ENCODE results near the gene CTNNA3. TPM values are rescaled to one million over a fixed set of nuclear protein-coding genes. Genes with fewer than 3 reads are reported as not detected.

The CTNNA3 gene
- total RNA-seq, 1 experiment from 2014 or later = not detected

GRCh38 chr10:66695046-66695445 lies 1000.9 kb downstream of the CTNNA3 start:
- H3K36me3 Mint-ChIP-seq (ENCODE audit: insufficient read depth, unreplicated experiment) = no peaks in the 10 kb centered on the region
- H3K9me3 Mint-ChIP-seq (ENCODE audit: low read depth, unreplicated experiment) = peaks cover 3% of the 10 kb centered on the region
- H3K4me1 Mint-ChIP-seq (ENCODE audit: low read depth, unreplicated experiment) = no peaks in the 10 kb centered on the region
- H3K27ac Mint-ChIP-seq (ENCODE audit: unreplicated experiment) = no peak overlapping the region
- CTCF ChIA-PET = no interaction called here
- no peak overlapping the region for H3K4me3 Mint-ChIP-seq (ENCODE audit: low read depth, unreplicated experiment)
- intact Hi-C loops (cut with micrococcal nuclease; ENCODE audit: unreplicated experiment) = no loop called here
- H3K27me3 Mint-ChIP-seq (ENCODE audit: unreplicated experiment) = no peaks in the 10 kb centered on the region
- no TSS peak for BruUV-seq (replicated peaks)
- no peak for DNase-seq
- no peak for TF ChIP-seq CTCF (IDR thresholded peaks at IDR 0.05; ENCODE audit: unreplicated experiment)

GRCh38 chr10:66684581-66684980 lies 1011.4 kb downstream of the CTNNA3 start:
- H3K4me1 Mint-ChIP-seq (ENCODE audit: low read depth, unreplicated experiment) = no peaks in the 10 kb centered on the region
- no peaks in the 10 kb centered on the region for H3K36me3 Mint-ChIP-seq (ENCODE audit: insufficient read depth, unreplicated experiment)
- H3K27ac Mint-ChIP-seq (ENCODE audit: unreplicated experiment) = no peak overlapping the region
- intact Hi-C loops (cut with micrococcal nuclease; ENCODE audit: unreplicated experiment) = no loop called here
- DNase-seq = no peak
- H3K4me3 Mint-ChIP-seq (ENCODE audit: low read depth, unreplicated experiment) = no peak overlapping the region
- CTCF ChIA-PET = no interaction called here
- no TSS peak for BruUV-seq (replicated peaks)
- H3K27me3 Mint-ChIP-seq (ENCODE audit: unreplicated experiment) = no peaks in the 10 kb centered on the region
- no peak for TF ChIP-seq CTCF (IDR thresholded peaks at IDR 0.05; ENCODE audit: unreplicated experiment)
- H3K9me3 Mint-ChIP-seq (ENCODE audit: low read depth, unreplicated experiment) = peaks cover under 1% of the 10 kb centered on the region

GRCh38 chr10:66680886-66681285 lies 1015.1 kb downstream of the CTNNA3 start:
- intact Hi-C loops (cut with micrococcal nuclease; ENCODE audit: unreplicated experiment) = no loop called here
- Mint-ChIP-seq H3K27me3 (ENCODE audit: unreplicated experiment) (no peaks in the 10 kb centered on the region), H3K4me3 (ENCODE audit: low read depth, unreplicated experiment) (no peak overlapping the region), H3K4me1 (ENCODE audit: low read depth, unreplicated experiment) (no peaks in the 10 kb centered on the region), H3K9me3 (ENCODE audit: low read depth, unreplicated experiment) (peaks cover 2% of the 10 kb centered on the region), H3K27ac (ENCODE audit: unreplicated experiment) (no peak overlapping the region), H3K36me3 (ENCODE audit: insufficient read depth, unreplicated experiment) (no peaks in the 10 kb centered on the region)
- BruUV-seq (replicated peaks) = no TSS peak
- TF ChIP-seq CTCF (IDR thresholded peaks at IDR 0.05; ENCODE audit: unreplicated experiment) = no peak
- CTCF ChIA-PET = no interaction called here
- no peak for DNase-seq

GRCh38 chr10:66678521-66678920 lies 1017.5 kb downstream of the CTNNA3 start:
- TF ChIP-seq CTCF (IDR thresholded peaks at IDR 0.05; ENCODE audit: unreplicated experiment) = no peak
- H3K27me3 Mint-ChIP-seq (ENCODE audit: unreplicated experiment) = no peaks in the 10 kb centered on the region
- H3K4me3 Mint-ChIP-seq (ENCODE audit: low read depth, unreplicated experiment) = no peak overlapping the region

More at GRCh38 chr10:66678521-66678920, 1017.5 kb downstream of the CTNNA3 start:
- DNase-seq = no peak
- intact Hi-C loops (cut with micrococcal nuclease; ENCODE audit: unreplicated experiment) = no loop called here
- H3K4me1 Mint-ChIP-seq (ENCODE audit: low read depth, unreplicated experiment) = no peaks in the 10 kb centered on the region
- H3K27ac Mint-ChIP-seq (ENCODE audit: unreplicated experiment) = no peak overlapping the region
- no TSS peak for BruUV-seq (replicated peaks)
- peaks cover 2% of the 10 kb centered on the region for H3K9me3 Mint-ChIP-seq (ENCODE audit: low read depth, unreplicated experiment)
- CTCF ChIA-PET = interaction anchor here (0.6 kb wide), 1 partner anchor 179 kb away, joined by 3 read pairs; no protein-coding TSS in a partner anchor
- no peaks in the 10 kb centered on the region for H3K36me3 Mint-ChIP-seq (ENCODE audit: insufficient read depth, unreplicated experiment)
